ENCODE results near the gene CEACAM21. TPM values are rescaled to one million over a fixed set of nuclear protein-coding genes. Genes with fewer than 3 reads are reported as not detected.
A peak's percentile ranks its signal among the peaks of the same experiment; 100 is the strongest.

CEACAM21 gene
- total RNA-seq, 1 donor from 2014 or later = not detected

GRCh38 chr19:41584260-41584810 lies 8.4 kb downstream of the CEACAM21 start:
- no peak for DNase-seq (ENCODE audit: low spot score)

DNA sequence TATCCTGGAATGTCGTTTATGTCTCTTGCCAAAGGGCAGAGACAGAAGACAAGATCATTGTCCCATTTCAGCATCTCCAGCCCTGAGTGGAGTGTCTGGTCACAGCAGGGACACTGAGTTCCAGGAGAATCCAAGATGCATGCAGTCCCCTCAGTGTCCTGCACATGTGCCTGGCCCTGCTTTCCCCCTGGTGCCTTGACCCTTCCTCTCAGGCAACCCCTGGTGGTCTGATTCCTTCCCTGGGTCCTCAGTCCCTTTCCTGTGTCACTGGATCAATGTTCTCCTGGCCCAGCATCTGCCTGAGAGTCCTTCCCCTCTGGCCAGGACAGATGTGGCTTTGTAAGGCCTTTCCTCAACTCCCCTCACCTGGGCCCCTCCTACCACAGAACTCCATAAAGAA lies 9.0 kb downstream of the CEACAM21 start:
- no peak for DNase-seq (ENCODE audit: low spot score)

DNA sequence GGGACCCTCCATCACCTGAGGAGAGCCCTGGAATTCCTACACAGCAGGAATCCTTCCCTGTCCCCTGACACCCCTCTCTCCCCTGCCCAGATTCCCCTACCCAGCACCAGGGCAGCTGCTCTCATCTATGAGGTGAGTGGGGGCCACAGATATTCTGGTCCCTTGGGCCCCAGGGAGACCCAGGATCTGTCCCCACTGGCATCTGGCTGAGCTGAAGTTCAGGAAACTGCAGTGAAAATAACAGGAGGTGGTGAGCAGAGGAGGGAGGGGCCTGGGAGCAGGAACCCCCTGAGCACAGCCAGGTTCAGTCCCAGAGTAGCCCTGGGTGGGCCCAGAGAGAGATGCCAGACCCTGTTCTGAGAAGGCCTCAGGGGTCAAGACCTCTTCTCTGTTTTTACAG lies 10.1 kb downstream of the CEACAM21 start:
- no peak for DNase-seq (ENCODE audit: low spot score)

- DNase-seq (ENCODE audit: low spot score) = no peak
Measured at GRCh38 chr19:41587101-41587837, 11.3 kb downstream of the CEACAM21 start.

- DNase-seq (ENCODE audit: low spot score) = no peak
Measured at GRCh38 chr19:41587838-41588210, 11.9 kb downstream of the CEACAM21 start.

- DNase-seq (ENCODE audit: low spot score) = peak; percentile 42
Measured at GRCh38 chr19:41588497-41589209, 12.7 kb downstream of the CEACAM21 start.

DNA sequence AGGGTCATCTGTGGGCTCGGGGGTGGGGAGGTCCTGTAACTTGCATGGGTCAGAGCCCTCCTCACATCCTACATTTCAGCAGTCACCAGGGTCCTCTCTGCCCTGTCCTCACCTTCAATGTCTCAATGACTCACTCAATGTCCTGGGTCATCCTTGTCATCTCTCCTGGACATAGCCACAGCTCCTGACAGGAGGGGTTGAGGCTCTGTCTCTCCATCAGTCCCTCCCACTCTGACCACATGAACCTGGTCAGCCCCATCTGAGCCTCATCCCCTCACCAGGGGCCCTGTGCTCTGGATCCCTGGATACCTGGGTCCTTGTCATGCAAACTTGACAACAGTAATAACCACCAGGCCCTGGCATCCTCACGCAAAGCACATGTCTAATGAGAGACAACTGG lies 13.4 kb downstream of the CEACAM21 start:
- DNase-seq (ENCODE audit: low spot score) = no peak

GRCh38 chr19:41590936-41591335 lies 15.0 kb downstream of the CEACAM21 start:
- DNase-seq (ENCODE audit: low spot score) = no peak

DNA sequence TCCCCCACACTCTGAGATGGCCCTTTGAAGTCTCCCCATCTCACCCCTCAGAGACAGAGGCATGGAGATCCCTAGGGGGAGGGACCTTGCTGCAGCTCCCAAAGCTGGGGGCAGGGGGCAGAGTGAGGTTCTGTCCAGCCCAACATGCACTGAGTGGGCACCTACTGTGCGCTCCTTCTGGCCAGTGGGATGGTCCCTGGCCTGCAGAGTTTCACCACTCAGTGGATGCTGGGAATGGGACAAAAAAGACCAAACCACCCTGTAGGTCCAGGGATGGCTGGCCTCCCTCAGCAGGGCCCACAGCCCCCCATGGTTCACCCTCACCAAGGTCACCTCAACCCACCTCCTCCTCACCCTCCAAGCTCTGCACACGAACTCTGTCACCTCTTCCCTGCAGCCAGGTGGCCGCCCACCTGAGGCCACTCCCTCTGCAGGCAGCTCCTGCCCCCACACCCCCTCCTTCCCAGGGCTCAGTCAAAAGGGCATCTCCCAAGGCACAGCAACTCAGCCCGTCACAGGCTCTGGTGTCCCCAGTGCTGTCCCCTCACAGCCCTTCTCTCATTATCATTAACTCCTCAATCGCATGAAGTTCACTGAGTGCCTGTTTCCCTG lies 16.1 kb downstream of the CEACAM21 start:
- DNase-seq (ENCODE audit: low spot score) = no peak

GRCh38 chr19:41595258-41595889 lies 19.4 kb downstream of the CEACAM21 start:
- peak; percentile 40 for DNase-seq (ENCODE audit: low spot score)

DNA sequence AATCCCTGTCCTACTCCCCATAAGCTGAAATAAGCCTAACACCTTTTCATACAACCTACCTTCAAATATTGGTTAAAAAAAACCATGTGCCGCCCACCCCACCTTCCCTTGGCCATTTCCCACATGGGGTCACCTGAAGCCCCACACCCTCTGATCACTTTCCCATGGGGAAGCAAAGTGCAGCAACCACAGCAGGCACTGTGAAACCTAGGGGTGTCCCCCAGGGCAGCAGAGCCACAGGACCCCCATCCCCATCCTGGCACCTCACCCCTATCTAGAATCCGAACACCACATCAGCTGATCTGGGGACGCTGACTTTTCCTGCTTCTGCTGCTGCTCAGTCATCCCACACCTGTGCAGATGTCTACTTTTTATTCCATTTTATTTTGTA lies 19.9 kb downstream of the CEACAM21 start:
- DNase-seq (ENCODE audit: low spot score) = no peak

GRCh38 chr19:41597600-41598041 lies 21.7 kb downstream of the CEACAM21 start:
- peak; percentile 56 for DNase-seq (ENCODE audit: low spot score)

GRCh38 chr19:41599175-41599966 lies 23.4 kb downstream of the CEACAM21 start:
- DNase-seq (ENCODE audit: low spot score) = no peak

- no peak for DNase-seq (ENCODE audit: low spot score)
Measured at GRCh38 chr19:41601771-41602170, 25.8 kb downstream of the CEACAM21 start.

DNA sequence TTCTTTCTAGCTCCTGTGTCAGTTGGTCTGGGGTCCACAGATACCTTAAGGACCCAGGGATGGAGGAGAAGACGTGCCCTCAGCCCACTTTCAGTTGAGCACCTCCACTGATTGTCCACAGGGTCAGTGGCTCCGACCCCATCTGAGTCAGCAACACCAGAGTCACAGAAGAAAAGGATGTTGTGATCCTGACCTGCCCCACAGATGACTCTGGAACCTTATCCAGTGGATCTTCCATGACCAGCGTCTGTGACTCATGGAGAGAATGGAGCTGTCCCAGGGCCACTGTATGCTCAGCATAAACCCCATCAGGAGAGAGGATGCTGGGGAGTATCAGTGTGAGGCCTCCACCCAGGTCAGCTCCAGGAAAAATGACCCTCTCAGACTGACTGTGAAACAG lies 28.9 kb downstream of the CEACAM21 start:
- DNase-seq (ENCODE audit: low spot score) = no peak

GRCh38 chr19:41606215-41606837 lies 30.4 kb downstream of the CEACAM21 start:
- DNase-seq (ENCODE audit: low spot score) = no peak

- no peak for DNase-seq (ENCODE audit: low spot score)
Measured at GRCh38 chr19:41607668-41608067, 31.7 kb downstream of the CEACAM21 start.

GRCh38 chr19:41610789-41611188 lies 34.8 kb downstream of the CEACAM21 start:
- no peak for DNase-seq (ENCODE audit: low spot score)

DNA sequence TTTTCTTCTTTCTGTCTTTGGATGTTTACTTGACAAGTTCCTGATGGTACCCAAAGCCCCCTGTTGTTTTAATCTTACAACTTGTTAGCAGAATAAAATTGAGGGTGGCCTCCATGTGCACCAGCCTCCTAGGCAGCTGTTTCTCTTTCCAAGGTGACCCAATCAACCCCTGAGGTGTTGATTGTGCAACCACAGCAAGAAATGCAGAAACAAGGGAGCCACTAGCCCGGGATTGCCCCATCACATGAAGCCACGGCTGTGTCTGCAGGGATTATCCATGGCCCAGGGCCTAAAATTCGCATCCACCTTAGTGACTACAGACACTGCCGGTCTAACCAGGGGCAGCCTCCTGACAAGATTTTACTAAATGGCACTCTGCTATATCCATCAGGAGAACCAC lies 36.5 kb downstream of the CEACAM21 start:
- no peak for DNase-seq (ENCODE audit: low spot score)

DNA sequence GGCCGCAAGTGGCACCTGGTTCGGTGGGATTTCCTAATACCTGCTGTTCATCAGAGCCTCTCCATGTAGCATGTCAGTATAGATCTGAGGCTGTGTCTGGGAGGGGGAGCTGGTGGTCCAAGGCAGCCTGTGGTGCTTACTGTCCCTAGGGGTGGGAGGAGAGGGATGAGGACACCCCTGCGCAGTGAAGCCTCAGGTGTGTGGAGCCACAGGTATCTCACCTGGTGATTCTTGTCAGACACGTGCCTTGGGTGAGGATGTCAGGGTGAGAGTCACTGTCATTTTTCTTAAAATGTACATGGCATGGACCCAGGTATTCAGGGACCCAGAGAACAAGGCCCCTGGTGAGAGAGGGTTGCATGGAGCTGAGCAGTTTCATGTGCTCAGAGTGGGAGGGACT lies 39.2 kb downstream of the CEACAM21 start:
- no peak for DNase-seq (ENCODE audit: low spot score)
